HepG2 (cell line): Measurements from ENCODE around the gene NFE2L2. TPM values are rescaled to one million over a fixed set of nuclear protein-coding genes. Genes with fewer than 3 reads are reported as not detected.

Source experiments
- ATAC-seq: fragments of 200-7000 bp; cut with Tn5 transposase; 3 replicates; pipeline ENCODE4 v1.9.1; 2020; ENCODE audit warnings: mild to moderate bottlenecking, moderate library complexity
- BruUV-seq: library from RNA; stranded (reverse); fragments of 400-500 nt; replicated peaks from 2 replicates; lab custom pipeline; 2021; lab: Mats Ljungman, UMichigan
- CTCF ChIA-PET: fragments of 300-600 bp; formaldehyde crosslinking; extraction: SDS; loops from one replicate; lab custom pipeline; 2021; ENCODE audit warnings: low total read pairs, inconsistent platforms, low intra/inter-chr PET ratio; lab: Yijun Ruan, JAX
- POLR2A ChIA-PET: fragments of 350-600 bp; sonication (Branson Sonifier 250); formaldehyde crosslinking; loops from one replicate; lab custom pipeline; 2020; ENCODE audit warnings: antibody characterized with exemption, inconsistent platforms; lab: Yijun Ruan, JAX
- DNase-seq: peaks from one replicate; pipeline ENCODE4 v3.0.0-alpha.2; 2015; ENCODE audit warnings: low spot score
- FAIRE-seq: peaks from 3 replicates; lab custom pipeline; 2011; peaks lifted over from hg19 to GRCh38; lab: Jason Lieb, UNC
- H2AFZ ChIP-seq: one replicate; pipeline ENCODE4 v1.6.1; 2011; ENCODE audit warnings: low read length, inconsistent platforms
- H3K27ac ChIP-seq: fragments of 300-600 bp; 3 replicates; pipeline ENCODE4 v1.8.0; 2011; ENCODE audit warnings: mixed run types, mild to moderate bottlenecking, mixed read lengths, low read length, inconsistent platforms; ENCODE audit not compliant: insufficient read depth; ENCODE audit errors: extremely low read length
- H3K27me3 ChIP-seq, 2 experiments: fragments of 200-600 bp in 1 of 2; 2 replicates in 1 of 2; 3 replicates in 1 of 2; pipeline versions ENCODE4 v1.6.0 to v1.8.0; 2011; ENCODE audit warnings: low read length in 2 of 2, mild to moderate bottlenecking in 2 of 2, moderate library complexity in 2 of 2, inconsistent platforms in 1 of 2; ENCODE audit not compliant: insufficient read depth in 2 of 2, control insufficient read depth in 1 of 2
- H3K36me3 ChIP-seq, 2 experiments: fragments of 200-600 bp in 1 of 2; replicated peaks in 1 of 2; 2 replicates in 1 of 2; 3 replicates in 1 of 2; pipeline versions ENCODE4 v1.5.1 to v1.8.0; 2011; ENCODE audit warnings: low read length in 2 of 2, inconsistent platforms in 1 of 2; ENCODE audit not compliant: insufficient read depth in 2 of 2, control insufficient read depth in 1 of 2
- H3K4me1 ChIP-seq: 2 replicates; pipeline ENCODE4 v1.5.1; 2012; ENCODE audit warnings: low read length, inconsistent platforms; ENCODE audit not compliant: insufficient read depth
- H3K4me2 ChIP-seq: 2 replicates; pipeline ENCODE4 v1.6.0; 2011; ENCODE audit warnings: low read depth, low read length, inconsistent platforms
- H3K4me3 ChIP-seq, 3 experiments: fragments of 200-600 bp in 1 of 3; sonication (generic), shearing (Covaris generic) in 1 of 3; replicated peaks in 1 of 3; 2 replicates each; pipeline ENCODE4 v1.5.1; 2011 to 2016; ENCODE audit warnings: low read length in 3 of 3, inconsistent platforms in 2 of 3, low read depth in 2 of 3, mild to moderate bottlenecking in 2 of 3, control low read depth in 1 of 3, mixed read lengths in 1 of 3; ENCODE audit not compliant: insufficient read depth in 1 of 3
- H3K79me2 ChIP-seq: one replicate; pipeline ENCODE4 v1.6.1; 2011; ENCODE audit warnings: low read length, inconsistent platforms; ENCODE audit not compliant: insufficient read depth
- H3K9ac ChIP-seq: 2 replicates; pipeline ENCODE4 v1.6.0; 2011; ENCODE audit warnings: mild to moderate bottlenecking, low read depth, low read length, inconsistent platforms; ENCODE audit not compliant: insufficient read depth
- H3K9me3 ChIP-seq: 2 replicates; pipeline ENCODE4 v1.5.1; 2012; ENCODE audit warnings: mild to moderate bottlenecking, low read length
- H4K20me1 ChIP-seq: 2 replicates; pipeline ENCODE4 v1.6.0; 2011; ENCODE audit warnings: inconsistent platforms, mild to moderate bottlenecking, low read length, moderate library complexity; ENCODE audit not compliant: insufficient read depth
- CC2D1A ChIP-seq: sonication (generic); formaldehyde crosslinking; IDR thresholded peaks from 2 replicates; pipeline ENCODE4 v1.8.1; 2023; ENCODE audit warnings: mild to moderate bottlenecking, missing genetic modification reagents
- ETV5 ChIP-seq: IDR thresholded peaks from 2 replicates; pipeline ENCODE4 v1.6.1; 2018; ENCODE audit warnings: missing biosample characterization, missing genetic modification reagents, inconsistent platforms, borderline replicate concordance
- MED13 ChIP-seq: sonication (generic); formaldehyde crosslinking; IDR thresholded peaks from 2 replicates; pipeline ENCODE4 v1.5.0; 2020; ENCODE audit warnings: missing genetic modification reagents
- STAG1 ChIP-seq: sonication (generic); formaldehyde crosslinking; IDR thresholded peaks from 2 replicates; pipeline ENCODE4 v1.4.0; 2020; ENCODE audit warnings: missing genetic modification reagents
- TP53 ChIP-seq: sonication (generic); formaldehyde crosslinking; conservative IDR thresholded peaks from 2 replicates; pipeline ENCODE4 v1.4.0; 2020; ENCODE audit warnings: missing genetic modification reagents
- ZBTB7B ChIP-seq: sonication (generic); formaldehyde crosslinking; IDR thresholded peaks from 2 replicates; pipeline ENCODE4 v1.4.0; 2020; ENCODE audit warnings: missing genetic modification reagents
- ZMYM2 ChIP-seq: sonication (generic); formaldehyde crosslinking; IDR thresholded peaks from 2 replicates; pipeline ENCODE4 v1.8.0; 2022; ENCODE audit warnings: mild to moderate bottlenecking, missing genetic modification reagents
- ZNF761 ChIP-seq: sonication (generic); formaldehyde crosslinking; conservative IDR thresholded peaks from 2 replicates; pipeline ENCODE4 v1.4.0; 2020; ENCODE audit warnings: mild to moderate bottlenecking, missing genetic modification reagents
- ZNF768 ChIP-seq: sonication (generic); formaldehyde crosslinking; IDR thresholded peaks from 2 replicates; pipeline ENCODE4 v1.4.0; 2020; ENCODE audit warnings: missing genetic modification reagents
- ZNF883 ChIP-seq: sonication (generic); formaldehyde crosslinking; IDR thresholded peaks from 2 replicates; pipeline ENCODE4 v1.5.1; 2020; ENCODE audit warnings: mild to moderate bottlenecking, missing genetic modification reagents; ENCODE audit errors: not compliant biosample characterization
- WGBS: methylation state at CpG from one replicate; pipeline ENCODE4 v1.1.6; 2017; ENCODE audit warnings: low lambda C conversion rate; 5-methylcytosine and 5-hydroxymethylcytosine counted together
- in situ Hi-C: cut with HindIII; loops from 2 replicates; pipeline ENCODE4 v1.10.0; 2017; ENCODE audit warnings: low pct_unique_long_range_greater_than_20kb; ENCODE audit not compliant: extremely low pct_ligation_motif_present
- intact Hi-C: fragments of 100-400 bp; cut with micrococcal nuclease; formaldehyde crosslinking; loops from one replicate; pipeline ENCODE4 v1.10.0; 2022; ENCODE audit not compliant: unreplicated experiment
- polyA plus RNA-seq, 8 experiments: library from polyadenylated mRNA; depleted of rRNA in 3 of 8; stranded (reverse) in 7 of 8; unstranded in 1 of 8; fragments of >200 nt; fragmentation: Illumina TruSeq in 4 of 8; extraction: Trizol in 4 of 8; gene quantifications; 2 replicates each; pipeline versions ENCODE4 v1.2.1 to v1.2.3, GENCODE V29; 2011 to 2016; ENCODE audit warnings: low read depth in 4 of 8, missing spikeins in 1 of 8, mixed read lengths in 1 of 8; ENCODE audit not compliant: insufficient read depth in 1 of 8
- total RNA-seq, 5 experiments: library from RNA; depleted of rRNA; stranded (reverse); fragments of >200 nt; fragmentation: Illumina TruSeq; extraction: Trizol; gene quantifications; 2 replicates each; pipeline ENCODE4 v1.2.3, GENCODE V29; 2016; ENCODE audit warnings: low read depth in 1 of 5
- TF ChIP-seq, protein P1 (sequence below): sonication (generic); formaldehyde crosslinking; IDR thresholded peaks from 2 replicates; pipeline ENCODE4 v1.4.0; 2020; ENCODE audit warnings: missing genetic modification reagents
- TF ChIP-seq, protein P2 (sequence below): sonication (generic); formaldehyde crosslinking; IDR thresholded peaks from 2 replicates; pipeline ENCODE4 v1.5.0; 2020; ENCODE audit warnings: mild to moderate bottlenecking, missing genetic modification reagents, moderate library complexity
- TF ChIP-seq, protein P3 (sequence below): sonication (generic); formaldehyde crosslinking; IDR thresholded peaks from 2 replicates; pipeline ENCODE4 v1.5.0; 2020; ENCODE audit warnings: missing genetic modification reagents
- TF ChIP-seq, protein P4 (sequence below): sonication (generic); formaldehyde crosslinking; IDR thresholded peaks from 2 replicates; pipeline ENCODE4 v1.9.0; 2021; ENCODE audit warnings: missing genetic modification reagents, mild to moderate bottlenecking, borderline replicate concordance

NFE2L2 gene
- total and polyA plus RNA-seq, 2 of the 13 experiments (the other 11 are each of a cell fraction or from before 2014, with no cell fraction given) = 84.6 to 215 TPM

DNA sequence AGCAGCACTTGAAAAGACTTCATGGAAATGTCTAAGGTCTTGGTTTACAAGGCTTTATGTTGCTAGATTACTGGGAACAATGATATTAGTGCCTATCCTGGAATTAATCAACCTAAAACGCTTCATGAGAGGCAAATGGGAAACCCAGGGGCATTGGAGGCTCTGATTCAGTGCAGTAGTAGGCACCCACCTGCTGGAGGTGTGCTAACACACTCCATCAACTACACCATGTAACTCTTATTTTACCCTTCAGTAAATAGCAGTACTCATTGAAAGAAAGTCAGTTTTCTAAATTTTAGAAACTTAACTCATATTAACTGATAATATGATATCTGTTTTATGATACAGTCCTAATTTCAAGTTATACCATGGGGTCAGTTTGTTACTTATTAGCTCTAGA is 69.3 kb downstream of the NFE2L2 start:
- Histone ChIP-seq H4K20me1 (no peaks in the 10 kb centered on the region), H3K4me2 (no peak overlapping the region), H2AFZ (no peak overlapping the region), H3K4me3 (no peak overlapping the region), H3K27me3 (no peaks in the 10 kb centered on the region), H3K36me3 (no peaks in the 10 kb centered on the region), H3K27ac (no peak overlapping the region), H3K4me1 (peaks cover 3% of the 10 kb centered on the region), H3K9ac (no peak overlapping the region), H3K9me3 (no peaks in the 10 kb centered on the region), H3K79me2 (no peaks in the 10 kb centered on the region)
- no TSS peak for BruUV-seq
- ATAC-seq (peak; percentile 91), DNase-seq (no peak), FAIRE-seq (no peak)
- in situ Hi-C loops = no loop called here
- POLR2A ChIA-PET = interaction anchor here (0.7 to 1.2 kb wide), 3 partner anchors 9 to 31 kb away, joined by 3 to 5 read pairs (median 3); partner anchors contain the start of gene HNRNPA3
- CTCF ChIA-PET = no interaction called here
- intact Hi-C loops = no loop called here
- 46% methylated on average over 1 of the region's 1 CpG for whole genome bisulfite sequencing
- TF ChIP-seq STAG1 (CRISPR knock-in tag) = peak; percentile 45
- TF ChIP-seq, protein P1, sequence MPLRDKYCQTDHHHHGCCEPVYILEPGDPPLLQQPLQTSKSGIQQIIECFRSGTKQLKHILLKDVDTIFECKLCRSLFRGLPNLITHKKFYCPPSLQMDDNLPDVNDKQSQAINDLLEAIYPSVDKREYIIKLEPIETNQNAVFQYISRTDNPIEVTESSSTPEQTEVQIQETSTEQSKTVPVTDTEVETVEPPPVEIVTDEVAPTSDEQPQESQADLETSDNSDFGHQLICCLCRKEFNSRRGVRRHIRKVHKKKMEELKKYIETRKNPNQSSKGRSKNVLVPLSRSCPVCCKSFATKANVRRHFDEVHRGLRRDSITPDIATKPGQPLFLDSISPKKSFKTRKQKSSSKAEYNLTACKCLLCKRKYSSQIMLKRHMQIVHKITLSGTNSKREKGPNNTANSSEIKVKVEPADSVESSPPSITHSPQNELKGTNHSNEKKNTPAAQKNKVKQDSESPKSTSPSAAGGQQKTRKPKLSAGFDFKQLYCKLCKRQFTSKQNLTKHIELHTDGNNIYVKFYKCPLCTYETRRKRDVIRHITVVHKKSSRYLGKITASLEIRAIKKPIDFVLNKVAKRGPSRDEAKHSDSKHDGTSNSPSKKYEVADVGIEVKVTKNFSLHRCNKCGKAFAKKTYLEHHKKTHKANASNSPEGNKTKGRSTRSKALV (CRISPR knock-in tag) = no peak
- TF ChIP-seq, protein P2, sequence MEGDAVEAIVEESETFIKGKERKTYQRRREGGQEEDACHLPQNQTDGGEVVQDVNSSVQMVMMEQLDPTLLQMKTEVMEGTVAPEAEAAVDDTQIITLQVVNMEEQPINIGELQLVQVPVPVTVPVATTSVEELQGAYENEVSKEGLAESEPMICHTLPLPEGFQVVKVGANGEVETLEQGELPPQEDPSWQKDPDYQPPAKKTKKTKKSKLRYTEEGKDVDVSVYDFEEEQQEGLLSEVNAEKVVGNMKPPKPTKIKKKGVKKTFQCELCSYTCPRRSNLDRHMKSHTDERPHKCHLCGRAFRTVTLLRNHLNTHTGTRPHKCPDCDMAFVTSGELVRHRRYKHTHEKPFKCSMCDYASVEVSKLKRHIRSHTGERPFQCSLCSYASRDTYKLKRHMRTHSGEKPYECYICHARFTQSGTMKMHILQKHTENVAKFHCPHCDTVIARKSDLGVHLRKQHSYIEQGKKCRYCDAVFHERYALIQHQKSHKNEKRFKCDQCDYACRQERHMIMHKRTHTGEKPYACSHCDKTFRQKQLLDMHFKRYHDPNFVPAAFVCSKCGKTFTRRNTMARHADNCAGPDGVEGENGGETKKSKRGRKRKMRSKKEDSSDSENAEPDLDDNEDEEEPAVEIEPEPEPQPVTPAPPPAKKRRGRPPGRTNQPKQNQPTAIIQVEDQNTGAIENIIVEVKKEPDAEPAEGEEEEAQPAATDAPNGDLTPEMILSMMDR = peak; percentile 45

- in situ Hi-C loops (no loop called here), intact Hi-C loops (no loop called here)
- no peak overlapping the region for H3K4me2 ChIP-seq
- H2AFZ ChIP-seq = no peak overlapping the region
- ChIA-PET POLR2A (no interaction called here), CTCF (no interaction called here)
- H3K4me3 ChIP-seq = no peak overlapping the region
- no peaks in the 10 kb centered on the region for H3K9me3 ChIP-seq
- H3K9ac ChIP-seq = no peak overlapping the region
- no peak overlapping the region for H3K27ac ChIP-seq
- ATAC-seq (no peak), DNase-seq (no peak), FAIRE-seq (no peak)
- no peaks in the 10 kb centered on the region for H3K36me3 ChIP-seq
- no peaks in the 10 kb centered on the region for H3K27me3 ChIP-seq
- no peaks in the 10 kb centered on the region for H4K20me1 ChIP-seq
- BruUV-seq = no TSS peak
- peaks cover 16% of the 10 kb centered on the region for H3K4me1 ChIP-seq
- WGBS = 74% methylated on average over 4 of the region's 4 CpGs
- no peaks in the 10 kb centered on the region for H3K79me2 ChIP-seq
- no peak for TF ChIP-seq CC2D1A (CRISPR knock-in tag)
- no peak for TF ChIP-seq ETV5 (CRISPR knock-in tag)
- no peak for TF ChIP-seq ZMYM2 (CRISPR knock-in tag)
- TF ChIP-seq TP53 = no peak
- TF ChIP-seq ZNF768 (CRISPR knock-in tag) = no peak
- TF ChIP-seq, protein P3, sequence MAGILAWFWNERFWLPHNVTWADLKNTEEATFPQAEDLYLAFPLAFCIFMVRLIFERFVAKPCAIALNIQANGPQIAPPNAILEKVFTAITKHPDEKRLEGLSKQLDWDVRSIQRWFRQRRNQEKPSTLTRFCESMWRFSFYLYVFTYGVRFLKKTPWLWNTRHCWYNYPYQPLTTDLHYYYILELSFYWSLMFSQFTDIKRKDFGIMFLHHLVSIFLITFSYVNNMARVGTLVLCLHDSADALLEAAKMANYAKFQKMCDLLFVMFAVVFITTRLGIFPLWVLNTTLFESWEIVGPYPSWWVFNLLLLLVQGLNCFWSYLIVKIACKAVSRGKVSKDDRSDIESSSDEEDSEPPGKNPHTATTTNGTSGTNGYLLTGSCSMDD = no peak
- no peak for TF ChIP-seq ZNF761 (CRISPR knock-in tag)
- no peak for TF ChIP-seq ZNF883 (CRISPR knock-in tag)
- TF ChIP-seq ZBTB7B (CRISPR knock-in tag) = no peak
- no peak for TF ChIP-seq MED13 (CRISPR knock-in tag)
- TF ChIP-seq, protein P4, sequence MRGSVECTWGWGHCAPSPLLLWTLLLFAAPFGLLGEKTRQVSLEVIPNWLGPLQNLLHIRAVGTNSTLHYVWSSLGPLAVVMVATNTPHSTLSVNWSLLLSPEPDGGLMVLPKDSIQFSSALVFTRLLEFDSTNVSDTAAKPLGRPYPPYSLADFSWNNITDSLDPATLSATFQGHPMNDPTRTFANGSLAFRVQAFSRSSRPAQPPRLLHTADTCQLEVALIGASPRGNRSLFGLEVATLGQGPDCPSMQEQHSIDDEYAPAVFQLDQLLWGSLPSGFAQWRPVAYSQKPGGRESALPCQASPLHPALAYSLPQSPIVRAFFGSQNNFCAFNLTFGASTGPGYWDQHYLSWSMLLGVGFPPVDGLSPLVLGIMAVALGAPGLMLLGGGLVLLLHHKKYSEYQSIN (CRISPR knock-in tag) = no peak
These were observed 71.3 kb downstream of the NFE2L2 start for GRCh38 chr2:177193240-177193639.
